ENCODE data around the gene NLRP6.
A peak's percentile ranks its signal among the peaks of the same experiment; 100 is the strongest.
"Not testable (repeated sequence)": the region's sequence is repeated elsewhere in the genome, so short reads cannot be mapped to it uniquely, and the experiment has no call there.

The NLRP6 gene

DNA sequence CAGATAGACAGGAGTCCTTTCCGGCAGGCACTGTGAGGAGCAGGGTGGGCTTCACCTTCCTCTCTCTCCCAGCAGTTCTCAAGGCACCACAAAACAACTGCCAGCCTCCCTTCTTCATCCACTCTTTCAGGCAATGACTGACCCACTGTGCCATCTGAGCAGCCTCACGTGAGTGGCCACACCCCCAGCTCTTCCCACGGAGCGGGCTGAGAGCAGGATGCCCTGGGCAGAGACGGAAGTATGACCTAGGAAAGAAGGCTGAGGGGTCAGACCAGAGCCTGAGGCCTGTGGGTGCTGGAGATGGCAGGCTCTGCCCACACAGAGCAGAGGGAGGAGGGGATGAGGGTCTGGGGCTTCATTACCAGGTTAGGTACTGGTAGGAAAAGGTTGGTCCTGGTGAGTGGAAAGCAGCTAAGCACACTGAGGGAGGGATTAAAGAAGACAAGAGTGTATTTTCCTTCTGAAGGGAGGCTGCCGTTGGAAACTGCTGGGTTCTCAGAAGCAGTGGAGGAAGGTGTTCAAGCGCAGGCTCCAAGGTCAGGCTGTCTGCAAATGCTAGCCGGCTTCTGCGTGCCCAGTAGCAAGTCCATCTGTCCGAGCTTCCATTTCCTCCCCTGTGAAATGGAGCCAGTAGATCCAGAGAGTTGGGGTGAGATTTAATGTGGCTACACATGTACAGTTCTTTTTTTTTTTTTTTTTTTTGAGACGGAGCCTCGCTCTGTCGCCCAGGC is 4.6 kb downstream of the NLRP6 start:
- DNase-seq = no peak

DNA sequence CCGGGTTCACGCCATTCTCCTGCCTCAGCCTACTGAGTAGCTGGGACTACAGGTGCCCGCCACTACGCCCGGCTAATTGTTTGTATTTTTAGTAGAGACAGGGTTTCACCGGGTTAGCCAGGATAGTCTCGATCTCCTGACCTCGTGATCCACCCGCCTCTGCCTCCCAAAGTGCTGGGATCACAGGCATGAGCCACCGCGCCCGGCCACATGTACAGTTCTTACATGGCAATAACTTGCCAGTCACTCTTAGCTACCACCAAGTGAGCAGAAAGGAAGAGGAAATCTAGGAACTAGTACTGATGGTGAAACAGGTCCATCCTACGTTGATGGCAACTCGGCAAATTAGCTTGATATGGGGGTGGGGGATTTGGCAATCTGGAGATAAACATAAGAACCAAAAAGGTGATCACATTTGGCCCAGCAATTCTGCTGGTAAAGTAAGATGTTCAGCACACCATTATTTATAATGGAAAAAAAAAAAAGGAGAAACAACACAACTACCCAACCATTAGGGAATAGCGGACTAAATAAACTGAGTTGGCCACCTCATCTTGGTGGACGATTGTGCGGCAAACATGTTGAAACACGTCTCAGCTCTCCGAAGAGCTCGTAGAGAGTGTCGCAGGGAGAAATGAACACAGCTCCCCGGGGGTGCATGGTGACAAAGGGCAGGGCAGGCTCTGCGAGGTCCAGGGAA is 5.3 kb downstream of the NLRP6 start:
- no peak for DNase-seq

DNA sequence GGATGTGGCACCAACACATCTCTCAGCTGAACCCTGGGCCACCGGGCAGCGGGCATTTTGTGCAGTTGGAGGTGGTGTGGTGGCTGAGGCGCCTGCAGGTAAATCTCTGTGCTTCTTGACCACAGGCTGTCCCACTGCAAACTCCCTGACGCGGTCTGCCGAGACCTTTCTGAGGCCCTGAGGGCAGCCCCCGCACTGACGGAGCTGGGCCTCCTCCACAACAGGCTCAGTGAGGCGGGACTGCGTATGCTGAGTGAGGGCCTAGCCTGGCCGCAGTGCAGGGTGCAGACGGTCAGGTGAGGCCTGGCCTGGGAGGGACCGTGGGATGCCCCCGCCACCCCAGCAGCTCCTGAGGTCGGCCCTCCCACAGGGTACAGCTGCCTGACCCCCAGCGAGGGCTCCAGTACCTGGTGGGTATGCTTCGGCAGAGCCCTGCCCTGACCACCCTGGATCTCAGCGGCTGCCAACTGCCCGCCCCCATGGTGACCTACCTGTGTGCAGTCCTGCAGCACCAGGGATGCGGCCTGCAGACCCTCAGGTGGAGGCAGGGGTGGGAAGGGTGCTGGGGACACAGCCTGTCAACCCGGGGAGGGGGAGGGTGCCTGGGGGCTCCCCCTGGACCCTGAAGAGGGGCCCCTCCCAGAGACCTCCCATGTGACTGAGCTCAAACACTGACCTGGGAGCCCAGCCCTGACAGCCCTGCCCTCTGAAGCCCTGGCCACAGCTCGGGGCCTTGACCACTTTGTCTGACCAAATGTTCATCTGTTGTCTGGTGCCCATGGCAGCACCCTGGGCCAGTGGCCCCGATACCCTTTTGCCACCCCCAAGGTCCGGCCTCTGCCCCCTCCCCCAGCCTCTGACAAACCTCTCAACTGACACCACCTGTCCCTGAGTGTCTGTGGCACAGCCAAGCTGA is 6.2 kb downstream of the NLRP6 start:
- no peak for DNase-seq

DNA sequence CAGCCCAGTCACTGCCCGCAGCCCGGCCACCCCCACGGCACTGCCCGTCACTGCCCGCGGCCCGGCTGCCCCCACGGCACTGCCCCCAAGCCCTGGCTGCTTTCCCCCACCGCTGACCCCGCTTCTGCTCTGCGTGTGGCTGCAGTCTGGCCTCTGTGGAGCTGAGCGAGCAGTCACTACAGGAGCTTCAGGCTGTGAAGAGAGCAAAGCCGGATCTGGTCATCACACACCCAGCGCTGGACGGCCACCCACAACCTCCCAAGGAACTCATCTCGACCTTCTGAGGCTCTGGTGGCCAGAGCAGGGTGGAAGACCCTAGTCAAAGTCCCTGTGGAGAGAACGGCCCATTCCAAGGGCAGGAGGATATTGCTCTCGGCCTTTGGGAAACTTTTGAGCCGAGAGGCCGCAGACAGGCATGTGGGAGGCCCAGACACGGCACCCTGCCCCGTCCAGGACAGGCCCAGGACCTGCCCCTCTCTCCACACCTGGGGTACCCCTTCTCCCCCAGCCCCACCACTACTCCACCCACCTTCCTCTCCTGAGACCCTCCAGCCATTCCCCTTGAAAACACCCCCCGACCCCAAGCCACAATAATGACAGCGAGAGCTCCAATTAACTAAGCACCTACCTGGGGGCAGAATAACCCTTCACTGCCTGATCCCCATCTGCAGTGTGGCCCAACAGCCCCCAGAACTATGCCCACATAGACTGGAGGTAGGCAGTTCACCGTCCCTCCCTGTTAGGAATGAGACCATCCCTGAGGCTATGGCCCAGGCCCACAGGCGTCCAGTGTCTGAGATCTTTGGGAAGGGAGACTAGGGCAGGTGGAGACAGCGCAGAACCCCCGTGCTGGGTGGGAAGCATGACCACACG is 7.0 kb downstream of the NLRP6 start:
- DNase-seq = no peak

DNA sequence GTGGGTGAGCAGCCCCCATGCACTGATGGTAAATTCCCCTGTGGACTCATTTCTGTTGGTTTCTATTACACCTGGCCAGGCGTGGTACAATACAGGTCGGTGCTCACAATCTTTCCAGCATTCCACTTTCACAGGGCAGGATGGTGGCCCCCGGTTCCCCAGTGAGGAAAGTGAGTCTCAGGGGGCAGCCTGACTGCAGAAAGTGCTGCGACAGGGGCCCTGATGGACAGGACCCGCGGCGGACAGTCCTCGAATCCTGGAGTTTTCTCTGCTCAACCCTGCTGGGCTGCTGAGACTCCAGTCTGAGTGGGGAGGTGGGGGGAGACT is 7.7 kb downstream of the NLRP6 start:
- DNase-seq = no peak

DNA sequence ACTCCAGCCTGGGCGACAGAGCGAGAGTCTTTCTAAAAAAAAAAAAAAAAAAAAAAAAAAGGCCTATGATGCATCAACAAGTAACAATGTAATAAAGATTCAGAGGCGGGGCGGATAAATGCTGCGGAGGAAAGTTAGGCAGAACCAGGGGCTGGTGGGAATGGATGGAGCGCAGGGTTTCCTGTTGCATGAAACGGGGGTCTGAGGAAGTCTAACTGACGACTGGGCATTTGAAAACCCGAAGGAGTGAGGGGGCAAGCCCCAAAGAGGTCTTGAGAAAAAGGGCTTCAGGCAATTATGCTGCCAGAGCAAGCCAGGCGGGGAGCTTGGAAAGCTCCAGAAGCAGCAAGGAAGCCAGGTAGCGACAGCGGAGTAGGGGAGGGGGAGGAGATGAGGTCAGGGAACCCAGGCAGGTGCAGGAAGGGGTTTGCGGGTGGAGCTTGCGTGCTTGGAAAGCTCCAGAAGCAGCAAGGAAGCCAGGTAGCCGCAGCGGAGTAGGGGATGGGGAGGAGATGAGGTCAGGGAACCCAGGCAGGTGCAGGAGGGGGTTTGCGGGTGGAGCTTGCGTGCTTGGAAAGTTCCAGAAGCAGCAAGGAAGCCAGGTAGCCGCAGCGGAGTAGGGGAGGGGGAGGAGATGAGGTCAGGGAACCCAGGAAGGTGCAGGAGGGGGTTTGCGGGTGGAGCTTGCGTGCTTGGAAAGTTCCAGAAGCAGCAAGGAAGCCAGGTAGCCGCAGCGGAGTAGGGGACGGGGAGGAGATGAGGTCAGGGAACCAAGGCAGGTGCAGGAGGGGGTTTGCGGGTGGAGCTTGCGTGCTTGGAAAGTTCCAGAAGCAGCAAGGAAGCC is 9.0 kb downstream of the NLRP6 start:
- DNase-seq = not testable (repeated sequence)

DNA sequence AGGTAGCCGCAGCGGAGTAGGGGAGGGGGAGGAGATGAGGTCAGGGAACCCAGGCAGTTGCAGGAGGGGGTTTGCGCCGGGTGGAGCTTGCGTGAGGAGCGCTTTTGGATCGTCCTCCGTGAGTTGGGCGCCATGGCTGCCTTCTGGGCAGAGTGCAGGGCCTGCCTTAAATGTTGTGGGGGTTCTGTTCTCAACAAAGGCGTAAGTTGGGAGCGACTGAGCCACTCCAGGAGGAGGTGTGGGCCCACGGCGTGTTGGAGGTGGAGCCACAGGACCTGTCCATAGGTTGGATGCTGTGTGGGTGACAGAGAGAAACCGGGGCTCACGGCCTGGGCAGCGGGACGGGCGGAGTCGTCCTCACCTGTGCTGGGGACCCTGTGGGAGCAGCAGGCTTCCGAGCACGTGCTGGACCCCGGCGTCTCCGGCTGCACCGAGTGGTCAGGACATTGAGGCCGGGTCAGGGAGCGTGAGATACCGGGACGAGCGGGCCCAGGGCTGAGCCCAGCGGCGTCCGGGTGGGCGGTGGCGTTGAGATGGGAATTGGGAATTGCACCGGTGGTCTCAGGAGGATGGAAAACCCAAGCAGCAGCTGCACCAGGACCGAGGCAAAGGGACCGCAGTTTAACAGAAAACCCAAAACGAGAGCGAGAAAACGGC is 9.7 kb downstream of the NLRP6 start:
- no peak for DNase-seq

DNA sequence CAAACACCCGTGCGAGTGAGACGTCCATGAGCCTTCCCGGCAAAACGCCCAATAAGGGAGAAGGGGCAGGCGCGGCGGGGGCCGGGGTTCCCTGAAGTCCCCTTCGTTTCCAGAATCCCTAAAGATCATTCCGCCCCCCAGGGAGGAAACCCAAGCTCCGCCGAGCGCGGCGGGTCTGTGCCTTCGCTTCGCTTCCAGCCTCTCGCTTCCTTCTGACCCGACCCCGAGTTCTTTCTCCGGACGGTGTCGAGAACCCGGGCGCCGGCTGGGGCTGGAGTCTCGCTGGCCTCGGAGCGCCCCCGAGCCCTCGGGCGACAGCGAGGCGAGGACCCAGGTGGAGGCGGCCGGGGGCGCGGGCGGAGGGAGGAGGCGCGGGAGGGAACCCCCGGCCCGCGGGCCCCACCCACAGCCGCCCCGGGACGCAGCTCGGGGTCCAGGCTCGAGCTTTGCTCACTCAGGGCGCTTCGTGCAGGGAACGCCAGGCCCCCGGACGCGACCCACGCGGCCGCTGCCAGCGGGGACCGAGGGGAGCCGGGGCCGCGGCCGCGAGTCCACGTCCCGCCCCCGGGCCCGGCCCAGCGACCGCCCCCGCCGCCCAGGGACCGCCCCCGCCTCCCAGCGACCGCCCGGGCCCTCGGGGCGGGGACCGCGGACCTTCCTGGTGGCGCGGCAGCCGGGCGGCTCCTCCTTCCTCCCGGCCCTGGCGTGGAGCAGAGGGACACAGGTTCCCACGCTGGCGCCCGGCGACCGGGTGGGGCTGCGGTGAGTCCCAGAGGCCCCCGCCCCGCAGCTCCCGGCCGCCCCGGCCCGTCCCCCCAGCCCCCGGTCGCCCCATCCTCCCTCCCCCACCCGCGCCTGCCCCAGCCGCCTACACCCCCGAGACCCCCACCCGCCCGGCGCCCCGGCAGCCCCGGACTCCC is 10.5 kb downstream of the NLRP6 start, which contains the start of gene PGGHG:
Gene PGGHG (plus strand): TSS at position 649 of the 920 bp plus-strand sequence. CDS start 691 bp downstream, outside the sequence.
- peak; percentile 74 for DNase-seq

DNA sequence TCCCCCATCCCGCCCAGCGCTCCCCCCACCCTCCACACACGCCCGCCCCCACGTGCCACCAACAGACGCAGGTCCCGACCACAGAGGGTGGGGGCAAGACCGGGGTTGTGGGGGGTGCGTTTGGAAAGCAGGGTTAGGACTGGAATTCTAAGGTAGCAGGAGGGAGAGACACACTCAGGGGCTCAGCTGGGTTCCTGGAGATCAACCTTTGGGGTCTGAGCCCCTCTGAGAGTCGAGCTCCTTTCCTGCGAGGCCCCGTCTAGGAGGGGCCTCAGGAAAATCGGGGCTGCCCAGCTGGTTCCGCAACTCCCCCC is 11.1 kb downstream of the NLRP6 start:
- no peak for DNase-seq

DNA sequence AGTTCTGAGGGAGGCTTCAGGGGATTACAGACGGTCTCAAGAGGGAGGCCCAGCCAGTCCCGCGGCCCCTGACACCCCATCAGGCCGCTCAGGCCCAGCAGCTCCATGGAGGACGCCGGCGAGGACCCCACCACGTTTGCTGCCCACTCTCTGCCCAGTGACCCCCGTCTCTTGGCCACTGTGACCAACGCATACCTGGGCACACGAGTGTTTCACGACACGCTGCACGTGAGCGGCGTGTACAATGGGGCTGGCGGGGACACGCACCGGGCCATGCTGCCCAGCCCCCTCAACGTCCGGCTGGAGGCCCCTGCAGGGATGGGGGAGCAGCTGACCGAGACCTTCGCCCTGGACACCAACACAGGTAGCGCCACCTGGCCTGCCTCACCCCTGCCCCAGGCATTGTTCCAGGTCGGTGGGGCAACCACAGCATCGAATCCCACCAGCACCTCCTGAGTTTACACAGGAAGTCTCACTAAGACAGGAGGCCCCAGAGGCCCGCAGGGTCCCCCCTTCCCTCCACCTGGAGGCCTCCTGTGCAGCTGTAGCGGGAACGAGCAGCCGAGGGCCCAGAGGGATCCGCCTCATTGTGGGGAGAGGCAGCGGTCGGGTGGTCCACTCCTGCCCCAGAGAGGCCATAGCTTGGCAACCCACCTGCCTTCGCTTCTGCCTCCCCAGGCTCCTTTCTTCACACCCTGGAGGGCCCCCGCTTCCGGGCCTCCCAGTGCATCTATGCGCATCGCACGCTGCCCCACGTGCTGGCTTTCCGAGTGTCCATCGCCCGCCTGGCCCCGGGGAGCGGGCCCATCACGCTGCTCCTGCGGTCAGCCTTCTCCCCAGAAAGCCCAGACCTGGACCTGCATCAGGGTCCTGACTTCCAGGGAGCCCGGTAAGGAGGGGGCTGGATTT is 11.8 kb downstream of the NLRP6 start:
- no peak for DNase-seq

DNA sequence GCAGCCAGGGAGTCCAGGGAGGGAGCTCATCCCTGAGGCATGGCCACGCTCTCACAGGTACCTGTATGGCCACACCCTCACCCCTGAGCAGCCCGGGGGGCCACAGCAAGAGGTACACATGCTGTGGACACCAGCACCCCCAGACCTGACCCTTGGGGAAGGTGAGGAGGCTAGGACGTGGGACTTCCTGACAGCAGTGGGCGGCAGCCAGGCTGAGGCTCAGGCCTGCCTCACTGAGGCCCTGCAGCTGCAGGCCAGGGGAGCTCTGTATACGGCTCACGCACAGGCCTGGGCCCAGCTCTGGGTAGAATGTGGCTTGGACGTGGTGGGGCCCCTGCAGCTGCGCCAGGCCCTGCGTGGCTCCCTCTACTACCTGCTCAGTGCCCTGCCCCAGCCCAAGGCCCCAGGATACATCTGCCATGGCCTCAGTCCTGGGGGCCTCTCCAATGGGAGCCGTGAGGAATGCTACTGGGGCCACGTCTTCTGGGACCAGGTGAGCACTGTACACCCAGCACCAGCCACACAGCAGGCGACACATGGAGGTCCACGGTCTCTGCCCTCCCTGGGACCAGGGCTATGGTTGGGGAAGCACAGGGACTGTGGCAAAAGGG is 12.5 kb downstream of the NLRP6 start:
- no peak for DNase-seq

DNA sequence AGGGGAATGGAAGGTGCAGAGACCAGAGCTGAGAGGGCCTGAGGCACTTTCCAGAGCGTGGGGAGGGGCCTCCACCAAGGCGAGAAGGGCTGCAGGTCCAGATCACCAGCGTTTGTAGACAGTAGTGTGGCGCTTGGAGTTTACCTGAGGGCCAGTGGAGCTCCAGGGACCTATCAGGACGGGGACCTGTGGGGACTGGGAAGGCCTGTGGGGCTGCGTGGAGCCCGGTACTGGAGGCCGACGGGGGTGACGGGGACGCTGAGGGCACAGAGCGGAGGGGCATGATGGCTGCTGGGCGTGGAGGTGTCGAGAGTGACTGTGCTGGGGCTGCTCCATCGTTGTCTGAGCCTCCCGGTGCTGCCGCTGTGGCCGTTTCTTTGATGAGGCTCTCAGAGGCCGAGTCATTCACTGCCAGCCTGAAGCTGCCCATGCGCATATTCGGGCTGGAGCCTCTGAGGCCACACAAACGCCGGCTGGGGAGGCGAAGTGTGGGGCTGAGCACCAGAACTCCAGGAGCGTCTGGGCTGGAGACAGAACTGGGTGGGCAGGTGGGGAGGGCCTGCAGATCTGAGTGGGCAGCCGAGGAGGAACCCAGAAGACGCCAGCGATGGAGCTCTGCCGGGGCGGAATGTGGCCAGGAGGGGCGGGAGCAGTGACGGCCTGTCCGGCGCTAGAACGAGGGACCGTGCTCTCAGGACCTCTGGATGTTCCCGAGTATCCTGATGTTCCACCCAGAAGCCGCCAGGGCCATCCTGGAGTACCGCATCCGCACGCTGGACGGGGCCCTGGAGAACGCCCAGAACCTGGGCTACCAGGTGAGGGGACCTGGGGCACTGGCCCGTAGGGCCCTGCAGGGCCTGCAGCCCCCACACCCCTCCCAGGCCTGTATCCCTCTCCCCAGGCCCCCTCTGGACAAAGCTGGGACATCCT is 13.3 kb downstream of the NLRP6 start:
- no peak for DNase-seq

DNA sequence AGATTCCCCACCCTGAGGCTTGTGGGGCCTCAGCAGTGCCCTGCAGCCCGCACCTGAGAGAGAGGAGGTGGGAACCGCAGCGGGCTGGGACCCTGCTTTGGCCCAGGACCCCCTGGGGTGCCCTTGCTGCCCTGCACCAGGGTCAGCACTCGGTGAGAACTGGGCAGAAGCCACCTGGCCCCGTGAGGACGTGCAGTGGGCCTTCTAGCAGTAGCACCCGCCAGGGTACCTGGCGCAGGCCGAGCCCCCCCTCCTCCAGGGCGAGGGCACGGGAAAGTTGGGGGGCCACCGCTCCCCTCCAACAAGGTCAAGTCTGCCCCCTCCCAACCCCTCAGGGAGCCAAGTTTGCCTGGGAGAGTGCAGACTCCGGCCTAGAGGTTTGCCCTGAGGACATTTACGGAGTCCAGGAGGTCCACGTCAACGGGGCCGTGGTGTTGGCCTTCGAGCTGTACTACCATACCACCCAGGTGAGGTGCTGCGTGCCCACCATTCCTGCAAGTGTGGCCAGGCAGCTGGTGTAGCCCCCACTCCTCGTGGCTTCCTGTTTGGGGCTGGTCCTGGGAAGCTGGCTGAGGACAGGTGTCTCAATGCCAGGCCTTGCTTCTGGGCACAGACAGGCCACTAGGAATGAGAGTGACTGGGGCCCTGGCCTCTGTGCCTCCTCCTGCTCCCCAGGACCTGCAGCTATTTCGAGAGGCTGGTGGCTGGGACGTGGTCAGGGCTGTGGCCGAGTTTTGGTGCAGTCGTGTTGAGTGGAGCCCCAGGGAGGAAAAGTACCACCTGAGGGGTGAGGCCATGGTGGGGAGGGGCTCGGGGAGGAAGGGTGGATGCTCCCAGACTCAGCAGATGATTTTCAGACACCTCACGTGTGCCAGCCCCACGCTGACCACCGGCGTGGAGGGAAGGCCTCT is 14.3 kb downstream of the NLRP6 start:
- DNase-seq = no peak

DNA sequence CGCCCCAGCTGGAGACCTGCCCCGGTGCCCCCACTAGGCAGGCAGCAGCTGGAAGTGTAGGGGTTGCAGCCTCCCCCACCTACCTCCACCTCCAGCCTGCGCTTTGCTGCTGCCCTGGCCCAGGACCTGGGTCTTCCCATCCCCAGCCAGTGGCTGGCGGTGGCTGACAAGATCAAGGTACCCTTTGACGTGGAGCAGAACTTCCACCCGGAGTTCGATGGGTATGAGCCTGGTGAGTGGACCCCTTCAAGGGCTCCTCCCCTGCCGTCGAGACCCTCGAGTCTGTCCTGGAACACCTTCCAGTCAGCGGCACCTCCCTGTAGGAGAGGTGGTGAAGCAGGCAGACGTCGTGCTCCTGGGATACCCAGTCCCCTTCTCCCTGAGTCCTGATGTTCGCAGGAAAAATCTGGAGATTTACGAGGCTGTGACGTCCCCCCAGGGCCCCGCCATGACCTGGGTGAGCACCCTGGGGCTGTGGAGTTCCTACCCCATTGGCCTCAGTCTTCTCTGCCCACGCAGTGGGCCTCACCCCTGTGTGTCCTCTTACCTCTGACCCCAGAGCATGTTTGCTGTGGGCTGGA is 15.2 kb downstream of the NLRP6 start:
- DNase-seq = no peak

DNA sequence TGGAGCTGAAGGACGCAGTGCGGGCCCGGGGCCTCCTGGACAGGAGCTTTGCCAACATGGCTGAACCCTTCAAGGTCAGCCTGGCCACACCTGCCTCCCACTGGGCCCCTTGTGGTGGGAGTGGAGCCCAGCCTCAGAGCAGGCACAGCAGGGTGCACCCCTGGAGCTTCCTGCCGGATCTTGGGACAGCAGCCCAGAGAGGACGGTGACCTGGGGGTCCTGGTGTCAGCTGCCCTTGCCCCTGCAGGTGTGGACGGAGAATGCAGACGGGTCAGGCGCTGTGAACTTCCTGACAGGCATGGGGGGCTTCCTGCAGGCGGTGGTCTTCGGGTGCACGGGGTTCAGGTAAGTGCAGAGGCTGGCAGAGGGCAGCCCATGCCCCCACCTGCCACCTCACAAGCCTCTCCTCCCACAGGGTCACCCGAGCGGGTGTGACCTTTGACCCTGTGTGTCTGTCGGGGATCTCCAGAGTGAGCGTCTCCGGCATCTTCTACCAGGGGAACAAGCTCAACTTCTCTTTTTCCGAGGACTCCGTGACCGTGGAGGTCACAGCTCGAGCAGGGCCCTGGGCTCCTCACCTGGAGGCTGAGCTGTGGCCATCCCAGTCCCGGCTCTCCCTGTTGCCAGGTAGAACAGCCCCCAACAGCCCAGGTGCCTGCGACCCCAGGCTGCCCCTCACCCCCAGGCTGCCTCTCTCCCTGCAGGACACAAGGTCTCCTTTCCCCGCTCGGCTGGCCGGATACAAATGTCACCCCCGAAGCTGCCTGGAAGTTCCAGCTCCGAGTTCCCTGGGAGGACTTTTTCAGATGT is 15.8 kb downstream of the NLRP6 start:
- DNase-seq = no peak

Measured in hematopoietic multipotent progenitor cell treated with erythropoietin and hydrocortisone succinate and interleukin-3 and kit ligand, for 4 days (in vitro differentiated cells).